Ramos (cell line): ENCODE data around the gene DMXL2.
"Not testable (repeated sequence)": the region's sequence is repeated elsewhere in the genome, so short reads cannot be mapped to it uniquely, and the experiment has no call there.

ENCODE experiments used
- in situ Hi-C: fragments of 300-500 bp; cut with MboI; formaldehyde crosslinking; loops from one replicate; pipeline ENCODE4 v1.14.3; 2022; ENCODE audit warnings: low sequenced_read_pairs; ENCODE audit not compliant: unreplicated experiment

The DMXL2 gene

GRCh38 chr15:51425517-51426040 is 197.0 kb downstream of the DMXL2 start:
- in situ Hi-C loops = no loop called here

DNA sequence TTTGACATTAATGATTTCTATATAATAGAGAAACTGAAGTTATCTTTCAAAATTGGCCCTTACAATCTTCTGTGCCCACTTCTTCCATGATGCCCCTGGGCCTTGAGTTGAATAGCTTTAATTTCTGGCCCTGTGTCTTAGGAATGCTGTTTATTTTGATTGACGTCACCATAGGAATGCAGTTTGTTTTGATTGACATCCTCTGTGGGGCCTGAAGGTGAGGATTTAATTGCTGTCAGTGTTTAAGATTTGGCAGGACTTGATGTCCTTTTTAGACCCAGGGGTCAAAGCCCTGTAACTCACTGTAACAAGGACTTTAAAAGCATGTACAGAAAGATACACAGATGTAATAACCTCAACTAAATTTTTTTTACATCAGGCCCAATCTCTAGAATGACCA is 197.8 kb downstream of the DMXL2 start:
- in situ Hi-C loops = no loop called here

GRCh38 chr15:51423040-51423439 is 199.5 kb downstream of the DMXL2 start:
- in situ Hi-C loops = not testable (repeated sequence)

- in situ Hi-C loops = no loop called here
Observed at GRCh38 chr15:51416129-51416528, 206.4 kb downstream of the DMXL2 start.

- in situ Hi-C loops = no loop called here
Observed at GRCh38 chr15:51414256-51414860, 208.2 kb downstream of the DMXL2 start.

- in situ Hi-C loops = no loop called here
Observed at GRCh38 chr15:51405693-51406523, 216.7 kb downstream of the DMXL2 start.

DNA sequence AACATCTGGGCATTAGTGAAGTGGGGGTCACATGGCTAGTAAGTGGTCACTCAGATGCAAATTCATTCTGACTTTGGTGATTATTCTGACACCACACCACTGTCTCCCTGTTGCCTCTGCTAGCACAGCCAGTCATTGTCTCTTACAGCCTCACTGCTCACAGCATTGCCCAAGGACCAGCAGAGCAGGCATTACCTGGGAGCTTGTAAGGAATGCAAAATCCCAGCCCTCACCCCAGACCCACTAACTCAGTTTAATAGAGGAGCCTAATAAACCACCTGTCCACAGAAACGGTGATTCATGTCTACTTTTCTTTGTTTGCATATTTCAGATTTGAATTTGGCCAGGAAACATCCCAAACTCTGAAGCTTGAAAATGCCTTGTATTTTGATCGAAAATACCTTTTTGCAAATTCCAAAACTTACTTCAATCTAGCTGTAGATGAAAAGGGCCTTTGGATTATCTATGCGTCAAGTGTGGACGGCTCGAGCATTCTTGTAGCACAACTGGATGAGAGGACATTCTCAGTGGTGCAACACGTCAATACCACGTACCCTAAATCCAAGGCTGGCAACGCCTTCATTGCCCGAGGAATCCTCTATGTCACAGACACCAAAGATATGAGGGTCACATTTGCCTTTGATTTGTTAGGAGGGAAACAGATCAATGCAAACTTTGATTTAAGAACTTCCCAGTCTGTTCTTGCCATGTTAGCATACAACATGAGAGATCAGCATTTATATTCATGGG is 218.4 kb downstream of the DMXL2 start:
- in situ Hi-C loops = no loop called here

- in situ Hi-C loops = no loop called here
Observed at GRCh38 chr15:51403072-51403878, 219.3 kb downstream of the DMXL2 start.

DNA sequence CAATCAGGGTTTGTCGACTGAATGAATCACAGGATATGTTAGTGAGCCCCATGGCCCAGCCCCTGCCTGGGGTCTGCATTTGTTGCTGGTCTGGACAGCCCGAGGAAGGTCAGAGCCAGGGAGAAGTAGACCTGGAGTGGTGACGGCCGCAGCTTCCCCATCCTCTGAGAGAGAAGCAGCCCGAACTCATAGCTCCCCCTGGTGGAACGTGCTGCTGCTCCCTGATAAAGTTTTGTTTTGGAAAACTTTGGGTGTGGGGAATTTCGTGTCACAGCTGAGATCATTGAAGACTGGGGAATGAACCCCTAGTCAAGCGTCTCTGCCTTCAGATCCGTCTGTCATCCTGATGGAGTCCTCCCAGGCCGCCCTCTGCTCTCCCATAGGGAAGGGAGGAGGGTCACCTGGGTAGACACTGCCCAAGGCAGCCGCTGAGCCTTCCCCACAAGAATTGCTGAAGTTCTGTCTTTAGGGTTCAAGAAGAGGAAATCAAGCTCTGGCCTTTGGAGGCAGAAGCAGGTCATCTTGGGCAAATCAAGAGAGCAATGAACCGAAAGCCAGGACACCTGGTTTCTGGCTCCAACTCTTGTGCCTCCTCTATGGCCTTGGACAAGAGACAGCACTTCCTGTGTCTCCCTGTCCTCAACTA is 220.6 kb downstream of the DMXL2 start:
- in situ Hi-C loops = no loop called here

DNA sequence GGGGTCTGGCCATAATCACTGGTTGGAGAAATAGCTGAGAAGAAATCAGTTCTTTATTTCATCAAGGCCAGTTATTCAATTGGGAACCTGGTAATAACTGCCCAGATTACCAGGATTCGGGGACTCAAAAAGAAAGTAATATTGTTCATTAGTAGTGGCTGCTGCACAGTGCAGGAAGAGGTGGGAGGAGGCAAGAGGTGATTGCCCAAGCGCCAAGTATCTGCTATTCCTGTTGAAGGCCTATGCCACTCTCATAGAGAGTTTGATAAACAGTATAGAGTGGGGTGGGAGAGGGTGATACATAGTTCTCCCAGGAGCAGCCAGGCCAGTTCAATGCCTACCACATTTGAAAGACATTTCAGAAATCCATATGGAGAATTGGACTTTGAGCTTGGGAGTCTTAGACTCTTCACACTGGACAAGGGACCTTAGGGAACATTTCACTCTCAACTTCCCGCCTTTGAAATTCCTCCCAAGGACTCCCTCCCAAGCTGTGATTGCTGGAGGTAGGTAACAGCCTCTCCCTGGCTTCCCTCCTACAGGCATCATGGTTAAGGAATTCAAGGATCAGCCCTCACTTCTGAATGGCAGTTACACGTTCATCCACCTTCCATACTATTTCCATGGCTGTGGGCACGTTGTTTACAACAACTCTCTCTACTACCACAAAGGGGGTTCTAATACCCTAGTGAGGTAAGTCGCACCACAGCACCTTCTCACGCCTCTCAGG is 221.4 kb downstream of the DMXL2 start:
- in situ Hi-C loops = no loop called here

DNA sequence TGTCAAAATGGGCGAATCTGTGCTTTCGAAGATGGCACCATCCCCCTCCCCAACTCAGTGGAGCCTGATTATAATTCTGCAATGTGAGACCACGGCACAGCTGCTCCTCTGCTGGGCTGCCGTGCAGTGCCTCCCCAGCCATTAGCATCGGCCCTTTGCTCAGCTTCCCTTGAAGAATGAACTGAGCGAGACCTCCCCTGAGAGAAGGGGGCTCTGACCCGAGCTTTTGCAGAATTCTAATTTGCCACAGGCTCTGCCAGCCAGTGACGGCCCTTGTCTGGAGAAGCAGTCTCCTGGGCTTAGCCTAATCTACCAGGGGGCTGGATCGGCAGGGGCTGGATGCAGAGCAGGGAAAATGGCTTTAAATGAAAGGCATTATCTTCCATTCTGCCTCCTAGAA is 223.9 kb downstream of the DMXL2 start:
- in situ Hi-C loops = no loop called here
